ENCODE measurements around the gene APH1B.

DNA sequence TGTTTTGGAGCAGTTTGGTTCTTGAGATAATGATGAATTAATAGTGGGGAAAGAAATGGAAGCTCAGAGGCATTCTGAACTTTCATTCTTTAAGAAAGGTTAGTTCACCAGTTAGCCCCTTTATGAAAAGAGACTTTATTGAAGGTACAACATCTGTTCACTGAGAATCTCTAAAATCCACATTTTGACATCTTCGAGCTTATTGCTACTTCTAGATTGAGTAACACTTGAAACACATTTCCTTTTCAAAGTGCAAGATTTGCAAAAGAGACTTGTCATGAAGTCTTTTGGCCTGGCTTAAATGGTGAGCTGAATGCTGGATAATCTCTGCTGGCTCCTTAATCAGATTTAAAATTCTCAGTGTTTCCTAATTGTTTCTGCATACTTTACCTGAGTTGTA lies 45.7 kb upstream of the APH1B start:
- no peak for TF ChIP-seq YY1 (IDR thresholded peaks at IDR 0.05; ENCODE audit: insufficient read depth, insufficient read length)
- TF ChIP-seq ZNF274 (IDR thresholded peaks at IDR 0.05; ENCODE audit: low read depth, low read length) = no peak
